ENCODE data around the gene SEMA4C.
"Not testable (repeated sequence)": the region's sequence is repeated elsewhere in the genome, so short reads cannot be mapped to it uniquely, and the experiment has no call there.

SEMA4C gene

GRCh38 chr2:96895746-96896651 lies 26.1 kb upstream of the SEMA4C start:
- Histone ChIP-seq H3K4me3 (ENCODE audit: low read depth in 1 of 2, low read length in 2 of 2) (no peak overlapping the region), H3K9me3 (ENCODE audit: control insufficient read depth in 1 of 2, low read length in 2 of 2) (no peaks in the 10 kb centered on the region), H3K36me3 (ENCODE audit: control insufficient read depth in 1 of 2, insufficient read depth in 2 of 2, low read length in 2 of 2) (no peaks in the 10 kb centered on the region), H3K27me3 (ENCODE audit: low read depth, low read length) (no peaks in the 10 kb centered on the region), H3K4me1 (ENCODE audit: control insufficient read depth in 1 of 2, insufficient read depth in 2 of 2, low read length in 2 of 2) (peaks cover 0 to 21% of the 10 kb centered on the region in 2 donors), H3K27ac (ENCODE audit: low read length) (no peak overlapping the region)

- H3K27me3 ChIP-seq (ENCODE audit: low read depth, low read length) = no peaks in the 10 kb centered on the region
- H3K9me3 ChIP-seq (ENCODE audit: control insufficient read depth in 1 of 2, low read length in 2 of 2) = no peaks in the 10 kb centered on the region
- no peaks in the 10 kb centered on the region for H3K36me3 ChIP-seq (ENCODE audit: control insufficient read depth in 1 of 2, insufficient read depth in 2 of 2, low read length in 2 of 2)
- no peak overlapping the region for H3K27ac ChIP-seq (ENCODE audit: low read length)
- no peak overlapping the region for H3K4me3 ChIP-seq (ENCODE audit: low read depth in 1 of 2, low read length in 2 of 2)
- H3K4me1 ChIP-seq (ENCODE audit: control insufficient read depth in 1 of 2, insufficient read depth in 2 of 2, low read length in 2 of 2) = peaks cover 0 to 29% of the 10 kb centered on the region in 2 donors
Measured at GRCh38 chr2:96895032-96895745, 25.3 kb upstream of the SEMA4C start.

GRCh38 chr2:96894151-96894531 lies 24.3 kb upstream of the SEMA4C start:
- H3K4me3 ChIP-seq (ENCODE audit: low read depth in 1 of 2, low read length in 2 of 2) = no peak overlapping the region
- no peak overlapping the region for H3K27ac ChIP-seq (ENCODE audit: low read length)
- H3K27me3 ChIP-seq (ENCODE audit: low read depth, low read length) = no peaks in the 10 kb centered on the region
- no peaks in the 10 kb centered on the region for H3K36me3 ChIP-seq (ENCODE audit: control insufficient read depth in 1 of 2, insufficient read depth in 2 of 2, low read length in 2 of 2)
- H3K9me3 ChIP-seq (ENCODE audit: control insufficient read depth in 1 of 2, low read length in 2 of 2) = no peaks in the 10 kb centered on the region
- peaks cover 0 to 31% of the 10 kb centered on the region in 2 donors for H3K4me1 ChIP-seq (ENCODE audit: control insufficient read depth in 1 of 2, insufficient read depth in 2 of 2, low read length in 2 of 2)

GRCh38 chr2:96893289-96894150 lies 23.6 kb upstream of the SEMA4C start:
- H3K9me3 ChIP-seq (ENCODE audit: control insufficient read depth in 1 of 2, low read length in 2 of 2) = no peaks in the 10 kb centered on the region
- no peak overlapping the region for H3K4me3 ChIP-seq (ENCODE audit: low read depth in 1 of 2, low read length in 2 of 2)
- no peak overlapping the region for H3K27ac ChIP-seq (ENCODE audit: low read length)
- H3K4me1 ChIP-seq (ENCODE audit: control insufficient read depth in 1 of 2, insufficient read depth in 2 of 2, low read length in 2 of 2) = peaks cover 3 to 37% of the 10 kb centered on the region in 2 donors
- no peaks in the 10 kb centered on the region for H3K36me3 ChIP-seq (ENCODE audit: control insufficient read depth in 1 of 2, insufficient read depth in 2 of 2, low read length in 2 of 2)
- no peaks in the 10 kb centered on the region for H3K27me3 ChIP-seq (ENCODE audit: low read depth, low read length)

DNA sequence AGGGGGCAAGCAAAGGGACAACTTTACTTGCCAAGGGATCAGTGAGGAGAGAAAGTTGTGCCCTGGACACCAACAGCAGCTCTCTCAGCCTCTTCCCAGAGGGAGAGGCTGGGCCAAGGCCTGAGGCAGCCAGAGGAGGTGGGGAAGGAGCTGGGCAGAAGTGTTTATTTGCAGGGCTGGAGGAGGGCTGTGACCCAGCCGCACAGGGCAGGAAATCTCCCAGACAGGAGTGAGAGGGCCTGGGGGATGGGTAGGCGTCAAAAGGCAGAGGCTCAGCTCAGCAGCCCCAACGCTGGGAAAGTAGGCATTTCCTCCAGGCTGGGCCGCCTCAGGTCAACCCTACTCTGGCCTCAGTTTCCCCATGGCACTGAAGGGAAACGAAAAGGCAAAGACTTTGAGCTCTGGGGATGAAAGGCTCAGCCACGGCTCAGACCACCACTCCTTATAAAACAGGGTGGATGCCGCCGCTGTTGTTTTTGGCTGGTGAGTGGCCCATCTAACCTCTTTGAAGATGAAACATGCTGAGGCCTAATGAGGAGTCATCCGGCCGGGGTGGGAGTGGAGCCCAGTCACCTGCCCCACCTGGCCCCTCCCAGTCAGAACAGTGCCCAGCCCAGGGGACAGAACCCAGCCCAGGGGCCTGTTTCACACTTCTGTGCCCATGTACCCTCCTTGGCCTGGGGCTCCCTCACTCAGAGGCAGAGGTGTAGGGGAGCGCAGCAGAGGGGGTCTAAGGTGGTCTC lies 21.9 kb upstream of the SEMA4C start:
- Histone ChIP-seq H3K4me1 (ENCODE audit: control insufficient read depth in 1 of 2, insufficient read depth in 2 of 2, low read length in 2 of 2) (peaks cover 15 to 53% of the 10 kb centered on the region in 2 donors), H3K4me3 (ENCODE audit: low read depth in 1 of 2, low read length in 2 of 2) (no peak overlapping the region), H3K9me3 (ENCODE audit: control insufficient read depth in 1 of 2, low read length in 2 of 2) (no peaks in the 10 kb centered on the region), H3K36me3 (ENCODE audit: control insufficient read depth in 1 of 2, insufficient read depth in 2 of 2, low read length in 2 of 2) (no peaks in the 10 kb centered on the region), H3K27me3 (ENCODE audit: low read depth, low read length) (no peaks in the 10 kb centered on the region), H3K27ac (ENCODE audit: low read length) (no peak overlapping the region)

DNA sequence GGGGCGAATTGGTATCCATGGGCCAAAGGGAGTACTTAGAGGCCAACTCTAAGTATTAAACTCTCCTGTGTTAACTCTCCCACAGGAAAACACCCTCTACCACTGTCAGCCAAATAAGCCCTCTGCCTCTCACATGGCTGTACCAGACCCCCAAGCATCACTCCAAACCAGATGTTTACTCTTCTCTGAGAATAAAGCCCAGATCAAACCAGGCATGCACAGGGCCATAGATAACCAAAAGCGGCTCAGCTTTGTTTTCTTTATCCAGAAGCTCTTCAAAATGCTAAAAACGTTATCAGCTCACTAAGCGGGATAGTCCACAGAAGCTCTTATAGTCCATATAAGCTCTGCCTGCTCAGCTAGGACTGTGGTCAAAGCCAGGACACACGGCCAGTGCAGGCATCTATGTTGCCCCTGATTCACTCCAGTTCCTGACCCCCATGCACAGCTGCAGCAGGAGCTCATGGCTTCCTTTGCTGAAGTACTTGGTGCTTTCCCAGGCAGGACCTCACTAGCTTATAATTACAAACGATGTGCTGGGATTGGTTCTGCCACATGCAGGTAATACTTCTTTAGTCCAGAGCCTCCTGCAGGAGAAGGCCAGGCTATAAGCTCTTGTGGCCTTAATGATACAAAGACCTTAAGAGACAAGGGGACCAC lies 21.0 kb upstream of the SEMA4C start:
- Histone ChIP-seq H3K27ac (ENCODE audit: low read length) (no peak overlapping the region), H3K9me3 (ENCODE audit: control insufficient read depth in 1 of 2, low read length in 2 of 2) (no peaks in the 10 kb centered on the region), H3K4me3 (ENCODE audit: low read depth in 1 of 2, low read length in 2 of 2) (no peak overlapping the region)

DNA sequence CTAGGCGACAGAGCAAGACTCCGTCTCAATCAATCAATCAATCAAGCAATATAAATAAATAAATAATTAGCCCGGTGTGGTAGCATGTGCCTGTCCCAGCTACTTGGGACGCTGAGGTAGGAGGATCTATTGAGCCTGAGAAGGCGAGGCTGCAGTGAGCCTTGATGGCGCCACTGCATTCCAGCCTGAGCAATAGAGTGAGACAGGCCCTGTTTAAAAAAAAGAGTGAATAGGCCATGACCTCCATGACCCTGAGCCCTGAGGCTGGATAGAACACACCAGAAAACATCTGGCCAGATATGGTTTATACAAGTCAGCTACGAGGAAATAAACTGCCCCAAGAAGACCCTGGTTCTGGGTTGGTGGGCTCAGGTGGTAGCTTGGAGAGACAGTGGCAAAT lies 20.4 kb upstream of the SEMA4C start:
- no peaks in the 10 kb centered on the region for H3K36me3 ChIP-seq (ENCODE audit: control insufficient read depth in 1 of 2, insufficient read depth in 2 of 2, low read length in 2 of 2)
- H3K27ac ChIP-seq (ENCODE audit: low read length) = no peak overlapping the region
- no peaks in the 10 kb centered on the region for H3K9me3 ChIP-seq (ENCODE audit: control insufficient read depth in 1 of 2, low read length in 2 of 2)
- H3K4me3 ChIP-seq (ENCODE audit: low read depth in 1 of 2, low read length in 2 of 2) = no peak overlapping the region
- peaks cover 20 to 48% of the 10 kb centered on the region in 2 donors for H3K4me1 ChIP-seq (ENCODE audit: control insufficient read depth in 1 of 2, insufficient read depth in 2 of 2, low read length in 2 of 2)
- no peaks in the 10 kb centered on the region for H3K27me3 ChIP-seq (ENCODE audit: low read depth, low read length)

More for the DNA sequence above, 21.0 kb upstream of the SEMA4C start:
- no peaks in the 10 kb centered on the region for H3K27me3 ChIP-seq (ENCODE audit: low read depth, low read length)
- H3K36me3 ChIP-seq (ENCODE audit: control insufficient read depth in 1 of 2, insufficient read depth in 2 of 2, low read length in 2 of 2) = no peaks in the 10 kb centered on the region
- peaks cover 20 to 54% of the 10 kb centered on the region in 2 donors for H3K4me1 ChIP-seq (ENCODE audit: control insufficient read depth in 1 of 2, insufficient read depth in 2 of 2, low read length in 2 of 2)

DNA sequence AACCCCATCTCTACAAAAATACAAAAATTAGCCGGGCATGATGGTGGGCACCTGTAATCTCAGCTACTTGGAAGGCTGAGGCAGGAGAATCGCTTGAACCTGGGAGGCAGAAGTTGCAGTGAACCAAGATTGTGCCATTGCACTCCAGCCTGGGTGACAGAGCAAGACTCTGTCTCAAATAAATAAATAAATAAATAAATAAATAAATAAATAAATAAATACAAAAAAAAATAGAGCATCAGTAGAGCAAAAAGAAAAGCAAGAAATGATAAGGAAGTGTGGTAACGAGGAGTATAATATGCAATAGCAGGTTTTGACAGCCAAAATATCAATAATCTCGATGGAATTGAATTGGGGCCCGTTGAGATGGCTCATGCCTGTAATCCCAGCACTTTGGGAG lies 19.6 kb upstream of the SEMA4C start:
- not testable (repeated sequence) for H3K27ac ChIP-seq (ENCODE audit: low read length); H3K9me3 ChIP-seq (ENCODE audit: control insufficient read depth in 1 of 2, low read length in 2 of 2); H3K4me3 ChIP-seq (ENCODE audit: low read depth in 1 of 2, low read length in 2 of 2); H3K27me3 ChIP-seq (ENCODE audit: low read depth, low read length); H3K36me3 ChIP-seq (ENCODE audit: control insufficient read depth in 1 of 2, insufficient read depth in 2 of 2, low read length in 2 of 2)
- peaks cover 20 to 48% of the 10 kb centered on the region in 2 donors for H3K4me1 ChIP-seq (ENCODE audit: control insufficient read depth in 1 of 2, insufficient read depth in 2 of 2, low read length in 2 of 2)

GRCh38 chr2:96888072-96889011 lies 18.5 kb upstream of the SEMA4C start:
- no peaks in the 10 kb centered on the region for H3K9me3 ChIP-seq (ENCODE audit: control insufficient read depth in 1 of 2, low read length in 2 of 2)
- H3K27me3 ChIP-seq (ENCODE audit: low read depth, low read length) = no peaks in the 10 kb centered on the region
- H3K4me3 ChIP-seq (ENCODE audit: low read depth in 1 of 2, low read length in 2 of 2) = peak overlapping the region in 1 of 2 donors; percentile 42
- peaks cover 20 to 48% of the 10 kb centered on the region in 2 donors for H3K4me1 ChIP-seq (ENCODE audit: control insufficient read depth in 1 of 2, insufficient read depth in 2 of 2, low read length in 2 of 2)
- peak overlapping the region; percentile 41 for H3K27ac ChIP-seq (ENCODE audit: low read length)
- H3K36me3 ChIP-seq (ENCODE audit: control insufficient read depth in 1 of 2, insufficient read depth in 2 of 2, low read length in 2 of 2) = no peaks in the 10 kb centered on the region

All from muscle layer of duodenum (tissue), 2 donors.